HG02798 (cell line): ENCODE measurements around the gene OR2J3.
"Not testable (repeated sequence)": the region's sequence is repeated elsewhere in the genome, so short reads cannot be mapped to it uniquely, and the experiment has no call there.

Experiments
- ATAC-seq: cut with Tn5 transposase; IDR thresholded peaks from one replicate; pipeline ENCODE4 v1.9.1; 2021; ENCODE audit warnings: mild to moderate bottlenecking; ENCODE audit not compliant: unreplicated experiment, poor library complexity

OR2J3 gene

GRCh38 chr6:29155182-29155581, 47.3 kb downstream of the OR2J3 start:
- ATAC-seq: not testable (repeated sequence)

- ATAC-seq: not testable (repeated sequence)
Measured at GRCh38 chr6:29159922-29160321, 52.1 kb downstream of the OR2J3 start.
